Neural progenitor cell (in vitro differentiated cells): ENCODE measurements around the gene MYLK. TPM values are rescaled to one million over a fixed set of nuclear protein-coding genes. Genes with fewer than 3 reads are reported as not detected.

Experiments used
- DNase-seq: peaks from one replicate; pipeline ENCODE4 v3.0.0-alpha.2; 2016; ENCODE audit warnings: low spot score
- H2AFZ ChIP-seq: fragments of 200-600 bp; sonication (generic); replicated peaks from 2 replicates; pipeline ENCODE4 v1.6.1; 2016; ENCODE audit warnings: antibody characterized with exemption
- H3F3A ChIP-seq: fragments of 200-600 bp; sonication (generic); 2 replicates; pipeline ENCODE4 v1.6.1; 2016; ENCODE audit warnings: antibody characterized with exemption, low read depth
- H3K27ac ChIP-seq: fragments of 200-600 bp; sonication (generic); 2 replicates; pipeline ENCODE4 v1.5.1; 2016; ENCODE audit warnings: mild to moderate bottlenecking
- H3K27me3 ChIP-seq: fragments of 200-600 bp; sonication (generic); 2 replicates; pipeline ENCODE4 v1.6.1; 2016; ENCODE audit warnings: mild to moderate bottlenecking, moderate library complexity
- H3K36me3 ChIP-seq: fragments of 200-600 bp; sonication (generic); 2 replicates; pipeline ENCODE4 v1.5.1; 2016
- H3K4me1 ChIP-seq: fragments of 200-600 bp; sonication (generic); 2 replicates; pipeline ENCODE4 v1.6.1; 2016; ENCODE audit warnings: mixed run types
- H3K4me2 ChIP-seq: fragments of 200-600 bp; sonication (generic); 2 replicates; pipeline ENCODE4 v1.6.1; 2016
- H3K4me3 ChIP-seq: fragments of 200-600 bp; sonication (generic); 2 replicates; pipeline ENCODE4 v1.5.1; 2016
- H3K79me2 ChIP-seq: fragments of 200-600 bp; sonication (generic); 2 replicates; pipeline ENCODE4 v1.6.1; 2016; ENCODE audit warnings: low read depth
- H3K9ac ChIP-seq: fragments of 200-600 bp; sonication (generic); 2 replicates; pipeline ENCODE4 v1.6.1; 2016
- H3K9me3 ChIP-seq: fragments of 200-600 bp; sonication (generic); 2 replicates; pipeline ENCODE4 v1.5.1; 2016; ENCODE audit warnings: low read depth
- H4K20me1 ChIP-seq: fragments of 200-600 bp; sonication (generic); 2 replicates; pipeline ENCODE4 v1.6.1; 2016; ENCODE audit warnings: low read depth
- H3K27ac Mint-ChIP-seq: 3 replicates; pipeline ENCODE4 v1.8.0; 2021; ENCODE audit warnings: mixed read lengths
- H3K27me3 Mint-ChIP-seq: 2 replicates; pipeline ENCODE4 v1.8.0; 2022; ENCODE audit warnings: low read depth, mild to moderate bottlenecking, inconsistent platforms, moderate library complexity, mixed read lengths; ENCODE audit not compliant: insufficient read depth
- H3K36me3 Mint-ChIP-seq: 3 replicates; pipeline ENCODE4 v1.8.0; 2021; ENCODE audit warnings: mixed read lengths
- H3K4me1 Mint-ChIP-seq: 3 replicates; pipeline ENCODE4 v1.8.0; 2021; ENCODE audit warnings: mixed read lengths
- H3K4me3 Mint-ChIP-seq: 3 replicates; pipeline ENCODE4 v1.8.0; 2021; ENCODE audit warnings: mild to moderate bottlenecking, moderate library complexity, mixed read lengths
- H3K9me3 Mint-ChIP-seq: 3 replicates; pipeline ENCODE4 v1.8.0; 2020; ENCODE audit warnings: mixed read lengths
- CTCF ChIP-seq: fragments of 200-600 bp; sonication (generic); IDR thresholded peaks from 2 replicates; pipeline ENCODE4 v1.5.1; 2017; ENCODE audit warnings: antibody characterized with exemption, mild to moderate bottlenecking
- EZH2 ChIP-seq: fragments of 200-600 bp; sonication (generic); IDR thresholded peaks from 2 replicates; pipeline ENCODE4 v1.6.1; 2017; ENCODE audit warnings: antibody characterized with exemption, mild to moderate bottlenecking, moderate library complexity
- EZH2phosphoT487 ChIP-seq: fragments of 200-600 bp; sonication (generic); IDR thresholded peaks from 2 replicates; pipeline ENCODE4 v1.6.1; 2017; ENCODE audit warnings: antibody characterized with exemption
- total RNA-seq: library from RNA; depleted of rRNA; stranded (reverse); fragments of >200 nt; gene quantifications from 2 replicates; pipeline ENCODE4 v1.2.3, GENCODE V29; 2015; ENCODE audit warnings: low replicate concordance

The MYLK gene
- total RNA-seq, 1 donor from 2014 or later = 28.4 TPM

- Mint-ChIP-seq H3K27ac (no peak overlapping the region), H3K27me3 (no peaks in the 10 kb centered on the region), H3K36me3 (peaks cover 13% of the 10 kb centered on the region), H3K9me3 (no peaks in the 10 kb centered on the region), H3K4me1 (peaks cover 24% of the 10 kb centered on the region), H3K4me3 (no peak overlapping the region)
- Histone ChIP-seq H3K9me3 (no peaks in the 10 kb centered on the region), H3K36me3 (no peaks in the 10 kb centered on the region), H3K4me3 (no peak overlapping the region), H3K79me2 (no peaks in the 10 kb centered on the region), H3K9ac (no peak overlapping the region), H4K20me1 (no peaks in the 10 kb centered on the region), H3K27ac (no peak overlapping the region), H2AFZ (no peak overlapping the region), H3K4me1 (no peaks in the 10 kb centered on the region), H3K4me2 (no peak overlapping the region), H3K27me3 (no peaks in the 10 kb centered on the region), H3F3A (peaks cover 8% of the 10 kb centered on the region)
- TF ChIP-seq EZH2 (no peak), EZH2phosphoT487 (no peak), CTCF (peak; percentile 7)
- no peak for DNase-seq
Observed at GRCh38 chr3:123725652-123726400, 158.3 kb downstream of the MYLK start.

DNA sequence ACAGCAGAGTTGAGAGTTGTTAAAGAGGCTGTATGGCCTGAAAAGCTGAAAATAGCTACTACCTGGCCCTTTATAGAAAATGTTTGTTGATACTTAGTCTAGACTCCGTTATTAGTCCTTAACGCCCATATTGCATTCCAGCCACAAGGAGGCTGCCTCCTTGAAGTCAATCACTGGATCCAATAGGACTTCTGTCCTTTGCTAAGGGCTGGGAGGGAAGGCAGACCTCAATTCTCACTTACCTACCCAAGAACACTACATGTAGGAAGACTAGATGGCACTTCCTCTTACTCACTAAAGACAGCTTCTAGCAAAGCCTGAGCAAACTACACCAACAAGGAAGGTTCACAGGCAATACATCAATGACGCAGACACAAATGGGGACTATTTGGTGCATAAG lies 159.8 kb downstream of the MYLK start:
- no peak overlapping the region for H3K4me3 ChIP-seq
- peaks cover 8% of the 10 kb centered on the region for H3F3A ChIP-seq
- H3K4me3 Mint-ChIP-seq = no peak overlapping the region
- H3K27me3 Mint-ChIP-seq = no peaks in the 10 kb centered on the region
- no peak overlapping the region for H2AFZ ChIP-seq
- no peak overlapping the region for H3K27ac ChIP-seq
- H3K27ac Mint-ChIP-seq = no peak overlapping the region
- no peaks in the 10 kb centered on the region for H3K36me3 ChIP-seq
- H3K9me3 ChIP-seq = no peaks in the 10 kb centered on the region
- DNase-seq = peak; percentile 34
- no peaks in the 10 kb centered on the region for H3K9me3 Mint-ChIP-seq
- TF ChIP-seq EZH2 (no peak), CTCF (peak; percentile 43)
- no peaks in the 10 kb centered on the region for H3K4me1 ChIP-seq
- peaks cover 7% of the 10 kb centered on the region for H3K36me3 Mint-ChIP-seq
- no peak overlapping the region for H3K9ac ChIP-seq
- H3K4me1 Mint-ChIP-seq = peaks cover 39% of the 10 kb centered on the region
- no peaks in the 10 kb centered on the region for H3K27me3 ChIP-seq
- no peaks in the 10 kb centered on the region for H3K79me2 ChIP-seq
- no peaks in the 10 kb centered on the region for H4K20me1 ChIP-seq
- H3K4me2 ChIP-seq = no peak overlapping the region

DNA sequence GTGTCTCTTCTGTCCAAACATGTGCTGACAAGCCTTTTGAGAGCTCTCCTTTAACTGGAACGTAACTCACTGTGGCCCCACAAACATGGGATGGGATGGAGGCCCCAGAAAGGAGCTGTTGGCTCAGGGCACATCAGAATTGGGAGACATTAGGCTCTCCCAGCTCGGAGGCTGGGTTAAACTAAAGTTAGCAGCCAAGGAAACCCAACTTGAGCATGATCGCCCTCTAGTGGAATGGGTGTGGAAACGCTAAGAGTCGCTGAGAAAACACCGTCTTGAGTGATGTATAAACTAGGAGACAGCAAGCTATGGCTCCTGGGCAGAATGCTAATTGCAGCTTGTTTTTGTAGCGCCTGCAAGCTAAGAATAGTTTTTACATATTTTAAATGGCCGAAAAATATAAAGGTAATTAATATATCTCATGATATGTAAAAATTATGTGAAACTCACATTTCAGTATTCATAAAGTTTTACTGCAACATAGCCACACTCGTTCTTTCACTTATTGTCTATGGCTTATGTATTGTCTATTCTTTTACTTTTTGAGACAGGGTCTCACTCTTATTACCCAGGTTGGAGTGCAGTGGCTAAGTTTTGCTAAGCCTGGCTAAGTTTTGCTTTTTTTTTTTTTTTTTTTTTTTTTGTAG lies 160.5 kb downstream of the MYLK start:
- H3K4me2 ChIP-seq = no peak overlapping the region
- TF ChIP-seq EZH2phosphoT487 (no peak), CTCF (peak; percentile 79), EZH2 (no peak)
- Mint-ChIP-seq H3K4me3 (no peak overlapping the region), H3K36me3 (peaks cover under 1% of the 10 kb centered on the region), H3K9me3 (no peaks in the 10 kb centered on the region), H3K27ac (no peak overlapping the region), H3K4me1 (peaks cover 46% of the 10 kb centered on the region), H3K27me3 (no peaks in the 10 kb centered on the region)
- H3K9me3 ChIP-seq = no peaks in the 10 kb centered on the region
- DNase-seq = peak; percentile 88
- H3K79me2 ChIP-seq = no peaks in the 10 kb centered on the region
- H3K36me3 ChIP-seq = no peaks in the 10 kb centered on the region
- H3K4me3 ChIP-seq = no peak overlapping the region
- peaks cover 11% of the 10 kb centered on the region for H3F3A ChIP-seq
- no peaks in the 10 kb centered on the region for H3K27me3 ChIP-seq
- H3K4me1 ChIP-seq = no peaks in the 10 kb centered on the region
- no peaks in the 10 kb centered on the region for H4K20me1 ChIP-seq
- no peak overlapping the region for H3K27ac ChIP-seq
- H3K9ac ChIP-seq = no peak overlapping the region
- no peak overlapping the region for H2AFZ ChIP-seq
